GM12892 (cell line): ENCODE data around the gene EPS15.
"Not testable (repeated sequence)": the region's sequence is repeated elsewhere in the genome, so short reads cannot be mapped to it uniquely, and the experiment has no call there.

Source experiments
- DNase-seq: peaks from one replicate; pipeline ENCODE4 v3.0.0; 2011; ENCODE audit not compliant: insufficient read length
- FAIRE-seq: peaks from 2 replicates; lab custom pipeline; 2011; peaks lifted over from hg19 to GRCh38; lab: Jason Lieb, UNC
- POLR2A ChIP-seq: IDR thresholded peaks from 2 replicates; pipeline ENCODE4 v1.6.1; 2011; ENCODE audit warnings: low read depth, low read length, control low read depth
- POLR2AphosphoS5 ChIP-seq: IDR thresholded peaks from 2 replicates; pipeline ENCODE4 v1.6.1; 2011; ENCODE audit warnings: low read depth, low read length, control low read depth
- TAF1 ChIP-seq: IDR thresholded peaks from 2 replicates; pipeline ENCODE4 v1.6.1; 2011; ENCODE audit warnings: low read depth, mild to moderate bottlenecking, control low read depth, low read length, borderline replicate concordance

EPS15 gene

DNA sequence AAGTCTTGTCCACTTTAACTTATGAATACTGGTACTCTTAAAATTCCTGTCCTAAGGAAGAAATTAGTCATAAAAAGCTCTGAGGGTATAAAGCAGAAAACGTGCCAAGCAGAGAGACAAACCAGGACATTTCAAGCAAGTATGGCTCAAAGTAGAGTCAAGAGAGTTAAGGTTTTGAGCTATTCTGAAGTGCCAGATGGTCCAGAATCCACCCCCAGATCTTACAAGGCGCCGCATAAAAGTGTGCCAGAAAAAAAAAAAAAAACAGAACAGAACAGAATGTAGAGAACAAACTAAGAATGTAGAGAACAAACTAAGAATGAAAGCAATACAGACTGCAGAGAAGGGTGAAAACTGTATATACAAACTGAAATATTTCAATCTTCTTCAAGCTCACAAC, 12.5 kb downstream of the EPS15 start:
- no peak for DNase-seq
- TF ChIP-seq POLR2AphosphoS5 (no peak), POLR2A (no peak), TAF1 (no peak)
- peak; percentile 77 for FAIRE-seq

DNA sequence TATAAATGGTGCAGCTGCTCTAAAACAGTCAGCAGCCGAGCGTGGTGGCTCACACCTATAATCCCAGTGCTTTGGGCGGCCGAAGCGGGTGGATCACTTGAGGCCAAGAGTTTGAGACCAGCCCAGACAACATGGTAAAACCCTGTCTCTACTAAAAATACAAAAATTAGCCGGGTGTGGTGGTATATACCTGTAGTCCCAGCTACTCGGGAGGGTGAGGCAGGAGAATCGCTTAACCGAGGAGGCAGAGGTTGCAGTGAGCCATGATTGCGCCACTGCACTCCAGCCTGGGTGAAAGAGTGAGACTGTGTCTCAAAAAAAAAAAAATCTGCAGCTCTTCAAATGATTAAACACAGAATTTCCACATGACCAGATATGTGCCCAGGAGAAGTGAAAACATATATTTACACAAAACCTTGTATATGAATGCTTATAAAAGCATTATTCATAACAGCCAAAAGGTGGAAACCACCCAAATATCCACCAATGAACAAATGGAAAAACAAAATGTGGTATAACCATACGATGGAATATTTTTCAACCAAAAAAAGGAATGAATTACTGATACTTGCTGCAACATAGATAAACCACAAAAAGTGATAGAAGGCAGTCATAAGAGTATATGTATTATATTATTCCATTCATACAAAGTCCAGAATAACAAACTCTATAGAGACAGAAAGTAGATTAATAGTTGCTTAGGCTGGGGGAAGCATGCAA, 14.1 kb downstream of the EPS15 start:
- peak; percentile 52; the same call in 1 of the 2 replicates for TF ChIP-seq POLR2AphosphoS5
- TF ChIP-seq POLR2A, result peak; percentile 65; the same call in 1 of the 2 replicates
- TF ChIP-seq TAF1, result no peak
- FAIRE-seq (peak; percentile 85), DNase-seq (no peak)

DNA sequence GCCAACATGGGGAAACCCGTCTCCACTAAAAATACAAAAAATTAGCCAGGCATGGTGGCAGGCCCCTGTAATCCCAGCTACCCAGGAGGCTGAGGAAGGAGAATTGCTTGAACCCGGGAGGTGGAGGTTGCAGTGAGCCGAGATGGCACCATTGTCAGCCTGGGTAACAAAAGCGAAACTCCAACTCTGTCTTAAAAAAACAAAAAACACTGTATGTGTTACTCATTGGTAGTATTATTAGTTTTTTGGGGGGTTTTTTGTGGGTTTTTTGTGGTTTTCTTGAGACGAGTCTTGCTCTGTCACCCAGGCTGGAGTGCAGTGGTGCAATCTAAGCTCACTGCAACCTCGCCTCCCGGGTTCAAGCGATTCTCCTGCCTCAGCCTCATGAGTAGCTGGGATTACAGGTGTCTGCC, 17.8 kb downstream of the EPS15 start:
- not testable (repeated sequence) for DNase-seq
- peak; percentile 67 for FAIRE-seq

DNA sequence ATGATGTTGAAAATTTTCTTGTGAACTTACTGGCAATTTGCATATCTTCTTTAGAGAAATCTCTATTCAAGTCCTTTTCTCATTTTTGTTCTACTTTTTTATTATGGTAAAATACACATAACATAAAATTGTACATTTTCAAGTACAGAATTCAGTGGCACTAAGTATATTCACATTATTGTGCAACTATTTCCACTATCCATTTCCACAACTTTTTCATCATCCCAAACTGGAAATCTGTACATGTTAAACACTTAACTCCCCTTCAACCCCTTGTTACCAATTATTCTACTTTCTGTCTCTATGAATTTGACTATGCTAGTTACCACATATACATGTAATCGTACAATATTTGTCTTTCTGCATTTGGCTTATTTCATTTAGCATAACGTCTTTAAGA, 19.4 kb downstream of the EPS15 start:
- TF ChIP-seq TAF1 (no peak), POLR2AphosphoS5 (no peak), POLR2A (no peak)
- FAIRE-seq (no peak), DNase-seq (no peak)

DNA sequence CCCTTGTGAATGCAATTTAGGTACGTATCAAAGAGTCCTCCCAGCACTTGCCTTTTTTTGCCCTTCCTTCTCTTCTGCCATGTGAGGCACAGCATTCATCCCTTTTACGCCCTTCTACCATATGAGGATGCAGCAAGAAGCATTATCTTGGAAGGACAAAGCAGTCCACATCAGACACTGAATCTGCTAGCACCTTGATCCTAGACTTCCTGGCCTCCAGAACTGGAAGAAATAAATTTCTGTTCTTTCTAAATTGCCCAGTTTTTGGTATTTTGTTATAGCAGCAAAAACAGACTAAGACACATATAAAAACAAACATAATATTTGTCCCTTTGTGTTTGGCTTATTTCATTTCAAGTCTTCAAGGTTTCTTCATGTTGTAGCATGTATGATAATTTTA, 20.1 kb downstream of the EPS15 start:
- FAIRE-seq (no peak), DNase-seq (no peak)
- TF ChIP-seq POLR2A, result no peak
- no peak for TF ChIP-seq POLR2AphosphoS5
- no peak for TF ChIP-seq TAF1

DNA sequence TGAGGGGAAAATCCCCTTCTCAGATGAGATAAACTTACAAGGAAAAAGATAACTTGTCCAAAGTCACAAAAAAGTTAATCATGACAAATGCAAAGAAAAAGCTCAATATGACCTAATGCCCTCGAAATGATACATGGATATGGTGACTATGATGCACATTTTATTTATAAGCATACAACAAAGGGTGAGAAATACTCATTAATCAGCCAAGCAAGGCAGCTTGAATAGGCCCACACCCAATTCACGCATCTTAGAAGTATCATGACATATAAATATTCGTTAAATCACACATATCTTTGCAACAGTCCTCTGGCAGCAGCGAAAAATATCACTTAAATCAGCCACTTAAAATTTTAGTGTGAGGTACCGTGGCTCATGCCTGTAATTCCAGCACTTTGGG, 21.7 kb downstream of the EPS15 start:
- DNase-seq (no peak), FAIRE-seq (no peak)
- TF ChIP-seq POLR2AphosphoS5 (no peak), TAF1 (no peak), POLR2A (no peak)

DNA sequence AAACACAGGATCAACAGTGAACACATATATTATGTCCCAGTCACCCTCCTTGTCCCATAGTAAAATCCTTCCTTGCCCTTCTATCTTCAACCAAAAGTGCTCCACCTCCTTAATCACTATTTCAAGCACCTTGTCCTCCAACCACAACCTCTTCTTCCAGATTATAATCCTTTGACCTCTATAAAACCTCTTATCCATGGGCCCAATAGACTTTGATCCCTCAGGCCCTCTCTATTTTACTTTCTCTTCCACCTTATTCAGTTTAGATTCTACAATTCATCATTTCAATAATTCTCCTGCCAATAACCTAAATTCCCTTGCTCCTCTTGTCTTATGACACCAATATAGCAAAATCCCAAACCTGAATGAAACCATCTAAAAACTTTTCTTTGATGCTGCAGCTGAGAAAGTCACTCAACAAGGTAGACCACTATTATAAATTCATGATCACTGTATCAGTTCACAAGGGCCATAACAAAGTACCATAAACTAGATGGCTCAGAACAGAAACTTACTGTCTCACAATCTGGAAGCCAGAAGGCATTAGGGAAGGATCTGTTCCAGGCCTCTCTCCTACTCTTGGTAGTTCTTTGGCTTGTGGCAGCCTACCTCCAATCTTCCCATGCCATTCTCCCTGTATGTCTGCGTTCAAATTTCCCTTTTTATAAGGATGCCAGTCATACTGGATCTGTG, 24.8 kb downstream of the EPS15 start:
- TF ChIP-seq POLR2A, result no peak
- no peak for TF ChIP-seq POLR2AphosphoS5
- TF ChIP-seq TAF1, result no peak
- peak; percentile 53 for FAIRE-seq
- no peak for DNase-seq

DNA sequence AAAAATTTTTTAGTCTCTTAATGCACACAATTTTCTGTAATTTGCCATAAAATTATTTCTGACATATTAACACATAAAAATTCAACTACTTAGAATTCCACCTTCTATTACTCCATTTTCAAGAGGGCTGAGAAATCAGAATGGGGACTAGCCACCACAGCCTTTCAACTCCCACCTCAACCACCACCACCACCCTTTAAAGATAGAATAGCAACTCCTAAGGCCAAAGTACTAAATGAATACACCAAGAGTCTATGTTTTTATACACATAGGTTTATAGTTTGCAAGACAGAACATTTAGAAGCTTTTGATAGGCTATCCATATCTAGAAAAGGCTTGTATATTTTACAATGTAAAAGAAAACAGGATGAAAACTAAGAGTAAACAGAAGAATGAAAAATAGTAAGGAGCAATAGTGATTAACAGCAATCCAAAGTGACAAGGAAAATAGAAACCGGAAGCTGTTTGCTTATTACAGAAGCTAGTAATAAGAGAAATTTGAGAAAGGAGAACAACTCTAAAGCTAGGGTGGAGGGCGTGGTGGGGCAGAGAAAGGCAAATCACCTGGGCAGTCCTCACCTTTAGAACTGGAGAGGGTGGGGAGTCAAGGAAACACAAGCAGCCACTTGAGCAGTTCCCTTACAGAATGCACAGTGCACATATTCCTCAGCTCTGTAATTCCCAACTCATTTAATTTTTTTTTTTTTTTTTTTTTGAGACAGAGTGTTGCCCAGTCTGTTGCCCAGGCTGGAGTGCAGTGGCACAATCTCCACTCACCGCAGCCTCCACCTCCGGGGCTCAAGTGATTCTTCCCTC, 27.7 kb downstream of the EPS15 start:
- FAIRE-seq (peak; percentile 74), DNase-seq (no peak)
- no peak for TF ChIP-seq POLR2A
- no peak for TF ChIP-seq POLR2AphosphoS5
- TF ChIP-seq TAF1, result no peak

DNA sequence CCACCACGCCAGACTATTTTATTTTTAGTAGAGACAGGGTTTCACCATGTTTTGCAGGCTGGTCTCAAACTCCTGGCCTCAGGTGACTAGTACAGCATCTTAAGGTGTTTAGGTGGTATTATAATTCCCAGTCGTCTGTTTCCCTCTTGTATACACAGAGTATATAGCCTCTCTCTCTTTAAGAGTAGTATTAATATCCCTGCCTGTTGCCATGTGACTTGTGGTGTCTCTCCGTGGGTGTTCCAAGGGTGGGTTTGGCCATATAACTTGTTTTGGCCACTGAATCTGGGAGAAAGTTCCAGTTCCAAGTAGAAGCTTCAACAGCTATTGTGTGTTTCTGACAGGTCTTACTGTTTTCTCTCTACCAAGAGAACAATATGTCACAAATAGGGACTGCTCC, 29.6 kb downstream of the EPS15 start:
- DNase-seq (no peak), FAIRE-seq (peak; percentile 89)
- TF ChIP-seq POLR2AphosphoS5 (no peak), TAF1 (no peak), POLR2A (no peak)

DNA sequence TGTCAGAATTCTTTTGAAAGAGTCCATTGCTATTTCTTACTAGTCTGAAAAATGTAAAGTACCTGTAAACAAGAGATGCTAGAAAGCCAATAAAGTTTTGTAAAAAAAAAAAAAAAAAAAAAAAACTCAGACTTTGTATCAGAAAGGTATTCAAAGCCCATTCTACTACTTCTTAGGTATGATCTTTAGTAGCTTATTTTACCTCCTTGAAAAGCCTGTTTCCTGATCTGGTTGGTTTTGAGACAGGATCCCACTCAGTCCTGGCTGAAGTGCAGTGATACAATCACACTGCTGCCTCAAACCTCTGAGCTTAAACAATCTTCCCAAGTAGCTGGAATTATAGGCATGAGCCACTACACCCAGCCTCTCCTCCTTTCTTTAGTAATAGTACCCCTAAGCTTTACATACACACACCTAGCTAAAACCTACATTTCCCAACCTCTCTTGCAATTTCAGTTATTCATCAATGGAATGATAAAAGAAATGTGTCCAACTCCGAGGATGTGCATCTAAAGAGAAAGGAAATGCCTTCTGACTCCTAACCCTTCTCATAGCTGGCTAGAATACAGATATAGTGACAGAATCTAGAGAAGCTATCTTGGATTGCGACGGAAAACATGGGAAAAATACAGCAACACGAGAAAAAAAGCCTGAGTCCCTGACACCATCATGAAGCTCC, 30.6 kb downstream of the EPS15 start:
- FAIRE-seq (peak; percentile 83), DNase-seq (no peak)
- no peak for TF ChIP-seq TAF1
- TF ChIP-seq POLR2A, result no peak
- TF ChIP-seq POLR2AphosphoS5, result no peak

DNA sequence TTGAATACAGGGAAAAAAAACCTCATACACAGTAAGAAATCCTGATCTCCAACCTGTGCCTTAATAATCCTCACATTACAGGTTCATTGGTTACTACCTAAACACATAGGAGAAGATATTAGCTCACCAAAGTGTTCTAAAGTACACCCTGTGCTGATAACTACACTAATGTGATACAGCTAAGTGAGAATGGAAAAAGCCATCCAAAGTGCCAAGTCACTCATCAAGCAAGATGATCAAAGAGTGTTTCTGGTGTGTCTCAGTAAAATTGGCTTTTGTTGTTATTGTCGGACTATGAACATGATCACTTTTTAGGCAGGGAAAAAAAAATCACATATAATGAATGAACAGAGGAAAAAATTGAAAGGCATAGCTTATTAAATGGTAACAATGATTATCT, 31.4 kb downstream of the EPS15 start:
- DNase-seq, result no peak
- TF ChIP-seq POLR2A (no peak), TAF1 (no peak), POLR2AphosphoS5 (no peak)
- peak; percentile 89 for FAIRE-seq
